Brain microvascular endothelial cell (primary cell): ENCODE measurements around the gene MRPS27.

ENCODE experiments used
- DNase-seq: peaks from one replicate; pipeline ENCODE4 v3.0.0-alpha.2; 2020
- H3K27ac ChIP-seq: fragments of 250-450 bp; sonication (Bioruptor Pico); 2 replicates; pipeline ENCODE4 v1.5.1; 2020; ENCODE audit warnings: mild to moderate bottlenecking, moderate library complexity
- H3K27me3 ChIP-seq: fragments of 250-450 bp; sonication (Bioruptor Pico); replicated peaks from 2 replicates; pipeline ENCODE4 v1.5.1; 2020; ENCODE audit warnings: mild to moderate bottlenecking
- H3K36me3 ChIP-seq: fragments of 250-450 bp; sonication (Bioruptor Pico); replicated peaks from 2 replicates; pipeline ENCODE4 v1.5.1; 2020; ENCODE audit warnings: mild to moderate bottlenecking
- H3K4me3 ChIP-seq: 2 replicates; pipeline ENCODE4 v1.5.1; 2011; ENCODE audit warnings: low read depth, mild to moderate bottlenecking, control low read depth, low read length, moderate library complexity
- CTCF ChIP-seq: IDR thresholded peaks from 2 replicates; pipeline ENCODE4 v1.5.1; 2011; ENCODE audit warnings: low read depth, mild to moderate bottlenecking, moderate library complexity, low read length, control low read depth, inconsistent platforms; ENCODE audit errors: missing control alignments
- in situ Hi-C: cut with HindIII; loops from 2 replicates; pipeline ENCODE4 v1.10.0; 2017; ENCODE audit warnings: low sequenced_read_pairs, low pct_ligation_motif_present

The MRPS27 gene

DNA sequence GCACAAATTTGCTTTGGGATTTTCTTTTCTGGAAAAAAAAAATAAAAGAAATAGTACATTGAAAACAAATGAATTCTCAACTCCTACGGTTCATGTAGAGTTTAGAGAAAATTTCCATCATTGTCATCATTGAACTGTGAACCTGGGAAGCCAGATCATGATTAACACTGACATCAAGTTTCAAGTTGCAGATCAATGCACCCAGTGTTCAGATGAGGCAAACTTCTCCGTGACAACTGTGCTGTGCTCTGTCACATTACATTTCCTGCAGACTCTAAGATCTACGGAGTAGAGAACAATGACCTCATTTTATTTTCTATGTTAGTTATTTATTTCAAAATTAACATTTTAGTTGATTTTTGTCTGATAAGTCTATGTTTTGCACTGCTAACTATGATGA, 113.0 kb downstream of the MRPS27 start:
- Histone ChIP-seq H3K4me3 (no peak overlapping the region), H3K27me3 (no peaks in the 10 kb centered on the region), H3K27ac (no peak overlapping the region), H3K36me3 (peaks cover 57% of the 10 kb centered on the region)
- no peak for DNase-seq
- no peak for TF ChIP-seq CTCF
- in situ Hi-C loops, result no loop called here

GRCh38 chr5:72206160-72206559, 113.9 kb downstream of the MRPS27 start:
- TF ChIP-seq CTCF, result no peak
- peaks cover 60% of the 10 kb centered on the region for H3K36me3 ChIP-seq

DNA sequence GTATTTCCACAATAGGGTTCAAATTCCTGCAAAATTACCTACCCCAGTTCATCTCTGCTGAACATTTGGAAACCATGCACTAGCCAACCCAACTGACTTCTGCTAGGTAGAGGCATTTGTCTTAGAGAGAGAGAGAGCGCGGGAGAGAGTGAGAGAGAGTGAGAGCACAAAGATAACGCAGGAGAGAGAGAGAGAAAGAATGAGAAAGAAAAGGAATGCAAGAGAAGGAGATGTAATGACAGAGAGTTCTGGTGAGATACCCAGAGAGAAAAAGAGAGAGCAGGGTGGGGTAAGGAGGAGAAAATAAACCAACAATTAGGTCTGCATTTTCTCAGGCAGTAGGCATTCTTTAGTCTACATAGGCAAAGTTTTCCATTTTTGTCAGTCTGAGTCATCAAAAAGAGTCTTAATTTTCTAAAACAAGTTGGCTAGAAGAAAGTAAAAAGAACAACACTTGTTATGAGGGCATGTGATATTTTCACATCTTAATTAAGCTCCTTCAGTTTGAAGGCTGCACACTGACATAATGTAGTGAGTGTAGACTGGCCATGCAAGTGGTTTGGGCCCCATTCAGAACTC, 114.5 kb downstream of the MRPS27 start:
- in situ Hi-C loops, result no loop called here
- no peak for DNase-seq
- no peak for TF ChIP-seq CTCF

More at GRCh38 chr5:72206160-72206559, 113.9 kb downstream of the MRPS27 start:
- no peak for DNase-seq
- in situ Hi-C loops, result no loop called here
- Histone ChIP-seq H3K27ac (no peak overlapping the region), H3K27me3 (no peaks in the 10 kb centered on the region), H3K4me3 (no peak overlapping the region)

GRCh38 chr5:72204946-72205345, 115.1 kb downstream of the MRPS27 start:
- Histone ChIP-seq H3K4me3 (no peak overlapping the region), H3K36me3 (peaks cover 68% of the 10 kb centered on the region), H3K27me3 (no peaks in the 10 kb centered on the region), H3K27ac (peak overlapping the region; percentile 39)
- no peak for TF ChIP-seq CTCF
- no peak for DNase-seq
- in situ Hi-C loops, result no loop called here

More for the DNA sequence above, 114.5 kb downstream of the MRPS27 start:
- H3K36me3 ChIP-seq, result peaks cover 64% of the 10 kb centered on the region
- H3K4me3 ChIP-seq, result no peak overlapping the region
- peak overlapping the region; percentile 39 for H3K27ac ChIP-seq
- H3K27me3 ChIP-seq, result no peaks in the 10 kb centered on the region

- peak overlapping the region; percentile 12 for H3K27ac ChIP-seq
- peaks cover 75% of the 10 kb centered on the region for H3K36me3 ChIP-seq
- peak; percentile 25 for DNase-seq
- H3K4me3 ChIP-seq, result no peak overlapping the region
- in situ Hi-C loops, result no loop called here
- TF ChIP-seq CTCF, result no peak
- H3K27me3 ChIP-seq, result no peaks in the 10 kb centered on the region
Measured at GRCh38 chr5:72203251-72203845, 116.7 kb downstream of the MRPS27 start.

- H3K27ac ChIP-seq, result no peak overlapping the region
- in situ Hi-C loops, result no loop called here
- no peak overlapping the region for H3K4me3 ChIP-seq
- DNase-seq, result no peak
- no peaks in the 10 kb centered on the region for H3K27me3 ChIP-seq
- peaks cover 80% of the 10 kb centered on the region for H3K36me3 ChIP-seq
- TF ChIP-seq CTCF, result no peak
Measured at GRCh38 chr5:72202331-72202825, 117.7 kb downstream of the MRPS27 start.
